ENCODE results near the gene PABPC1L.

DNA sequence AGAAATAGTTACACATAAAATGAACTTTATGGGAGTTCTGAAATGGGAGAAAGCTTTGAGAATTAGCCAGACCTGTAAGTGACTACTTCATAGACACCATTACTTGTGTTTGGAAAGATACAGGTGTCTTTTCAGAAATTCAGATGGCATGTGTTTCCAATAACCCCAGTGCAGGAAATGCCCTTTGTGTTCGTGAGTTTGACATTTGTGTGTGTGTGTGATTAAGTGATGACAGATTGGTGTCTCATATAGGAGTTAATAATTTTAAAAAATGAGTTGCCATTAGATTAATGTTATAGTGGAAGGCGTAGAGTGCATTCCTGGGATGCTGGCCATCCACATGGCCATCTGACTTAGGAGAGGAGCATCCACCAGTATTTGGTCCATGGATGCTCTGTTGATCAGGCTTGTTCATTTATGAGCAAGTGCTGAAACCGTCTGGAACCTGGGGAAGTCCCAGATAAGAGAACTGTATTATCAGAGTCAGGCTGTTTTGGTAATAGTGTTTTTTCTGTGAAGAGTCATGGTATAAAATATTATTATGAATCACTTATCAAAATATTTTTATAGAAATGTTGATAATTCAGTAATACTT, 59.5 kb downstream of the PABPC1L start:
- TF ChIP-seq, protein P1, sequence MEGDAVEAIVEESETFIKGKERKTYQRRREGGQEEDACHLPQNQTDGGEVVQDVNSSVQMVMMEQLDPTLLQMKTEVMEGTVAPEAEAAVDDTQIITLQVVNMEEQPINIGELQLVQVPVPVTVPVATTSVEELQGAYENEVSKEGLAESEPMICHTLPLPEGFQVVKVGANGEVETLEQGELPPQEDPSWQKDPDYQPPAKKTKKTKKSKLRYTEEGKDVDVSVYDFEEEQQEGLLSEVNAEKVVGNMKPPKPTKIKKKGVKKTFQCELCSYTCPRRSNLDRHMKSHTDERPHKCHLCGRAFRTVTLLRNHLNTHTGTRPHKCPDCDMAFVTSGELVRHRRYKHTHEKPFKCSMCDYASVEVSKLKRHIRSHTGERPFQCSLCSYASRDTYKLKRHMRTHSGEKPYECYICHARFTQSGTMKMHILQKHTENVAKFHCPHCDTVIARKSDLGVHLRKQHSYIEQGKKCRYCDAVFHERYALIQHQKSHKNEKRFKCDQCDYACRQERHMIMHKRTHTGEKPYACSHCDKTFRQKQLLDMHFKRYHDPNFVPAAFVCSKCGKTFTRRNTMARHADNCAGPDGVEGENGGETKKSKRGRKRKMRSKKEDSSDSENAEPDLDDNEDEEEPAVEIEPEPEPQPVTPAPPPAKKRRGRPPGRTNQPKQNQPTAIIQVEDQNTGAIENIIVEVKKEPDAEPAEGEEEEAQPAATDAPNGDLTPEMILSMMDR (IDR thresholded peaks at IDR 0.05; ENCODE audit: low read length), result no peak
- TF ChIP-seq EZH2phosphoT487 (IDR thresholded peaks at IDR 0.05; ENCODE audit: low read length), result no peak

All from MM.1S (cell line).